Bronchial smooth muscle cell (primary cell): ENCODE results near the gene WASF1. TPM values are rescaled to one million over a fixed set of nuclear protein-coding genes. Genes with fewer than 3 reads are reported as not detected.

Source experiments
- total RNA-seq: library from RNA; depleted of rRNA; stranded (reverse); fragments of >200 nt; gene quantifications from 2 replicates; pipeline ENCODE4 v1.2.1, GENCODE V29; 2014

Gene WASF1
- total RNA-seq: 2.5 and 4.9 TPM in 2 replicates

DNA sequence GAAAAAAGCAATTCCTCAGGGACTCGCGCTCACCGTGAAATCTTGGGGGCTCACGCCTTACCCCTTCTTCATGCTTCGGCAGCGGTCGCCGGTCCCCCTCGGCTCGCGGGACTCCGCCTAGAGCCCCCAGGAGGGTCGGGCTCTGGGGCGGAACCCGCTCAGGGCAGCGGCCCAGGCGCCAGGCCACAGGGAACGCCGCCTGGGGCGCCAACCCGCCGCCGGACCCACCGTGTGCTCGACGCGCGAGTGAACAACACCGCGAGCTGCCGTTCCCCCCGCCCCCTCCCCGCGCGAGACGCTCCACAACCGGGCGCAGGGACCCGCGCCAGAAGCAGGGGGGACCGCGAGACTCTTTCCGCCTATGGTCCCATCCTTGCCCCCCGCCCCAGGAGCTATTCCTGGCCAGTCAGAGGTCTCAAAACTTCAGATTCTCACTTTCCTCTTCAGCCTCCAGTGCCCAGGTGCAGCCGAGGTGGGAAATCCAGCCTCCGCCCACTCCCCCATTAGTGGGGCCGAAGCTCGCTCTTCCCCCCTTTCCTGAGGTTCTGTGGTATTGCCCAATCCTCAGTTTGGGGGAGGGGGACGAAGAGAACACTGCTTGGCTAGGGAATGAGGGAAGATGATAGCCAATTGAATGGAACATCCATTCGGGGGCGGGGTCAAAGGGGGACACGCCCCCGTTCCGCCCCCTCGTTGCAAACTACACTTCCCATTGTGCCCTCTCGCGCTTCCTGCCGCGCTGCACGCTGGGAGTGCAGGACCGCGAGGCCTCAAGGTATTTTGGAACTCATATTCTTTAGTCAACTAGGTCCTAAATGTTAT lies at the start of gene WASF1:
Gene WASF1 (minus strand): TSS at position 265 of the 822 bp plus-strand sequence. CDS start 52,069 bp downstream, outside the sequence.

GRCh38 chr6:110180228-110181008 lies 948 bp upstream of the WASF1 start, which contains the start of gene CDC40:
CDC40 (plus strand) TSS chr6:110180427; CDS start chr6:110180445, 18 bp downstream.

Other genes with a start within 250 kb of the WASF1 start
- gene GPR6, start 201.4 kb downstream of the WASF1 start, total RNA-seq: not detected in 2 replicates
- gene CDC40, start 757 bp upstream of the WASF1 start, total RNA-seq: 16.4 and 17.3 TPM in 2 replicates
- gene METTL24, start 178.7 kb upstream of the WASF1 start, total RNA-seq: 0.16 and 0.43 TPM in 2 replicates
- 0.09 and 0.47 TPM in 2 replicates for gene DDO, start 235.9 kb upstream of the WASF1 start, total RNA-seq